Effector CD4-positive, alpha-beta T cell (primary cell): ENCODE results near the gene CD1B. TPM values are rescaled to one million over a fixed set of nuclear protein-coding genes. Genes with fewer than 3 reads are reported as not detected.
"Not testable (repeated sequence)": the region's sequence is repeated elsewhere in the genome, so short reads cannot be mapped to it uniquely, and the experiment has no call there.

Experiments used
- DNase-seq: peaks from one replicate; pipeline ENCODE4 v3.0.0-alpha.2; 2020
- total RNA-seq: gene quantifications from one replicate; lab custom pipeline; 2026; lab: John Stamatoyannopoulos, UW

The CD1B gene
- not detected for total RNA-seq

- no peak for DNase-seq
Measured at GRCh38 chr1:158331481-158332150, at the start of gene CD1B. Gene CD1B (minus strand): TSS chr1:158331531. CDS start chr1:158331423, 108 bp downstream.

GRCh38 chr1:158374860-158375259 is 43.5 kb upstream of the CD1B start:
- DNase-seq, result no peak

GRCh38 chr1:158374101-158374500 is 42.8 kb upstream of the CD1B start:
- DNase-seq, result not testable (repeated sequence)

GRCh38 chr1:158371188-158371953 is 40.0 kb upstream of the CD1B start:
- no peak for DNase-seq

GRCh38 chr1:158366783-158367182 is 35.5 kb upstream of the CD1B start:
- DNase-seq, result no peak

GRCh38 chr1:158362941-158363340 is 31.6 kb upstream of the CD1B start:
- no peak for DNase-seq

GRCh38 chr1:158362482-158362881 is 31.2 kb upstream of the CD1B start:
- no peak for DNase-seq

GRCh38 chr1:158357441-158357840 is 26.1 kb upstream of the CD1B start:
- DNase-seq, result no peak

GRCh38 chr1:158356616-158357015 is 25.3 kb upstream of the CD1B start:
- no peak for DNase-seq

GRCh38 chr1:158355773-158356285 is 24.5 kb upstream of the CD1B start:
- DNase-seq, result no peak

GRCh38 chr1:158354255-158354654 is 22.9 kb upstream of the CD1B start:
- DNase-seq, result no peak

- no peak for DNase-seq
Measured at GRCh38 chr1:158353303-158354075, 22.2 kb upstream of the CD1B start, which contains the start of gene CD1E. Gene CD1E (plus strand): TSS chr1:158353894. CDS start chr1:158353989, 95 bp downstream.

GRCh38 chr1:158348946-158349345 is 17.6 kb upstream of the CD1B start:
- not testable (repeated sequence) for DNase-seq

- not testable (repeated sequence) for DNase-seq
Measured at GRCh38 chr1:158336413-158336812, 5.1 kb upstream of the CD1B start.

GRCh38 chr1:158335213-158335532 is 3.8 kb upstream of the CD1B start:
- no peak for DNase-seq

GRCh38 chr1:158334526-158335212 is 3.3 kb upstream of the CD1B start:
- DNase-seq, result no peak

GRCh38 chr1:158333405-158334155 is 2.2 kb upstream of the CD1B start:
- DNase-seq, result no peak

GRCh38 chr1:158331106-158331425 is 265 bp downstream of the CD1B start:
- DNase-seq, result no peak

GRCh38 chr1:158330391-158331105 is 783 bp downstream of the CD1B start:
- DNase-seq, result no peak

- no peak for DNase-seq
Measured at GRCh38 chr1:158329733-158330132, 1.6 kb downstream of the CD1B start.

- DNase-seq, result no peak
Measured at GRCh38 chr1:158329300-158329699, 2.0 kb downstream of the CD1B start.
